ENCODE measurements around the gene ITIH4.

DNA sequence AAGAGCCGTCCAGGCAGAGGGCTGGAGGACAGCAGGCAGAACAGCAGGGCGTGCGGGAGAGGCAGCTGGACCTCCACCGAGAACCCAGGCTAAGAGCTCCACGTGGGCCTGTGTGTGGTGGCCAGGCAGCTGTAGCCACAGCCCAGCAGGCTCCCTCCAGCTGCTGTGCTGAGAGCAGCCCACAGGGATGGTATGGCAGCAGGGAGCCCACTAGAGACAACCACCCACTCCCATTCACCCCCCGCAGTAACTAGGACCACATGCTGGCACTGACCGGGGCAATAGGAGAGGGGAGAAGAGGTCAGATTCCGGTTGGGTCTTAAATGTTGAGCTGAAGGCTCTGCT is 29.9 kb upstream of the ITIH4 start:
- TF ChIP-seq, protein P1, sequence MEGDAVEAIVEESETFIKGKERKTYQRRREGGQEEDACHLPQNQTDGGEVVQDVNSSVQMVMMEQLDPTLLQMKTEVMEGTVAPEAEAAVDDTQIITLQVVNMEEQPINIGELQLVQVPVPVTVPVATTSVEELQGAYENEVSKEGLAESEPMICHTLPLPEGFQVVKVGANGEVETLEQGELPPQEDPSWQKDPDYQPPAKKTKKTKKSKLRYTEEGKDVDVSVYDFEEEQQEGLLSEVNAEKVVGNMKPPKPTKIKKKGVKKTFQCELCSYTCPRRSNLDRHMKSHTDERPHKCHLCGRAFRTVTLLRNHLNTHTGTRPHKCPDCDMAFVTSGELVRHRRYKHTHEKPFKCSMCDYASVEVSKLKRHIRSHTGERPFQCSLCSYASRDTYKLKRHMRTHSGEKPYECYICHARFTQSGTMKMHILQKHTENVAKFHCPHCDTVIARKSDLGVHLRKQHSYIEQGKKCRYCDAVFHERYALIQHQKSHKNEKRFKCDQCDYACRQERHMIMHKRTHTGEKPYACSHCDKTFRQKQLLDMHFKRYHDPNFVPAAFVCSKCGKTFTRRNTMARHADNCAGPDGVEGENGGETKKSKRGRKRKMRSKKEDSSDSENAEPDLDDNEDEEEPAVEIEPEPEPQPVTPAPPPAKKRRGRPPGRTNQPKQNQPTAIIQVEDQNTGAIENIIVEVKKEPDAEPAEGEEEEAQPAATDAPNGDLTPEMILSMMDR (IDR thresholded peaks at IDR 0.05; ENCODE audit: insufficient read depth, low read depth, low read length) = no peak
- TF ChIP-seq EZH2 (IDR thresholded peaks at IDR 0.05; ENCODE audit: insufficient read depth, low read length) = no peak

All from astrocyte (in vitro differentiated cells and primary cell).